Inflammatory macrophage treated with lipopolysaccharide for 4 hours (primary cell): ENCODE results near the gene SLIT3.

Experiments
- DNase-seq: peaks from one replicate; pipeline ENCODE4 v3.0.0-alpha.2; 2020

The SLIT3 gene

DNA sequence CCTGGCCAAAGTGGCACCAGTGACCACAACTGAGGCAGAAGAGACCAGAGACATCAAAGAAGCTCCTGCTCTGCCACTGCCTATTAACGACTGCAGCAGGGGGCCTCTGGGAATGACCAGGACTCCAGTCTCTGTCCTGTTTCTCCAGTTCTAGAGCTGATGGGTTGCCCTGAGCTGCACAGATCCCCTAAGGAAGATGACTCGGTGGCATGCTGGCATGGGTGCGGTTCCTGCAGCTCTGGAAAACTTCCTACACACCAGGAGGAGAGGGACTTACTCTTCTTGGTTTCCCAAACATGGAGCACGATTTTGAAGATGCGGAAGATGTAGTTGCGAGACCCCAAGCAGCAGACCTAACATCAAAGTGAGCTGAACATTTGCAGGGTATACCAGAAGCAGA is 2.7 kb downstream of the SLIT3 start:
- no peak for DNase-seq

DNA sequence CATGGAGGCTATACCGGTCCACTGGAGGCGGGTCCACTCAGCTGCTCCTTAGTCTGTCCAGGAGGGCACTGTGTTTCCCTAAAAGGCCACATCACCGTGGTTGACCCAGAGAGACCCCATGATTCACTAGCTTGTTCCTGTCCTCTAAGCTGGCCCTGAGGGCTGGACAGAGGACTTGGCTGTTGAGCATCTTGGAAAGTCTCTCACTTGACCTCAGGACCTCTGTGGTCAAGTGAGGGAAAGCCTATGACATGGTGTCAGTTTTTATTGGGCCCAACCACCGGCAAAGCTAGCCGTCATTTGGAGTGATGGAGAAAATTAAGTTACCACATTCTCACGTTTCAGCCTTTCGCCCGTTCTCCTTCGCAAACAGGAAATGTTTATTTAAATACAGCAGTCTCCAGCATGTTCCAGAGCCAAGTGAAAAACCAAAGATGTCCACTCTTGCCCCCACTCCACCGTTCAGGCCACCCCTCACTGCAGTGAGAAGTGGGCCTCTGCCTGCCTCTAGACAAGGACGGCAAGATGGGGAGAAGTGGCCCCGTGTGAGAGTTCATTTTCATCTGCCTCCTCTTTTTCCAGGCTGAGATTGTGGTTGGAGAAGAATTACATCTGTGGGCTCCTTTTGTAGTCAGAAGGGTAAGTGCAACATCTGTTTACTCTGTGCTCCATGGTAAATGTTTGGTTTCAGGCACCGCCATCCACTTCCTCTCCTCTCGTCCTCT is 4.4 kb downstream of the SLIT3 start:
- no peak for DNase-seq

DNA sequence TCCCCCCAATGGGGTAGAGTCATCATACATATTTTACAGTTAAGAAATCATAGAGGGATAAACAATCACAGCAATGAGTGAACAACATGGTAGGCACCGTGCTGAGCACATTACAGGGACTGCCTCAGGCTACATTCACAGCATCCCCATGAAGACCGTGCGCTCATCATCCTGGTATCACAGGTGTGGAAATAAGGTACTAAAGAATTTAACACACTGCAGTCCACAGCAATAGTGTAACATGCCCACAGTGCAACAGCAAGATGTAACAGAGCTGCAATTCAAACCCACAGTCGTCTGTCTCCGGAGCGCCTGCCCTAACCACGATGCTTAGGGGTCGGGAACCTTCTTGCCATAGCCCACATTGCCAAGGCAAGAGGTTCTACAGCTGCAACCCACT is 5.6 kb downstream of the SLIT3 start:
- DNase-seq, result no peak

DNA sequence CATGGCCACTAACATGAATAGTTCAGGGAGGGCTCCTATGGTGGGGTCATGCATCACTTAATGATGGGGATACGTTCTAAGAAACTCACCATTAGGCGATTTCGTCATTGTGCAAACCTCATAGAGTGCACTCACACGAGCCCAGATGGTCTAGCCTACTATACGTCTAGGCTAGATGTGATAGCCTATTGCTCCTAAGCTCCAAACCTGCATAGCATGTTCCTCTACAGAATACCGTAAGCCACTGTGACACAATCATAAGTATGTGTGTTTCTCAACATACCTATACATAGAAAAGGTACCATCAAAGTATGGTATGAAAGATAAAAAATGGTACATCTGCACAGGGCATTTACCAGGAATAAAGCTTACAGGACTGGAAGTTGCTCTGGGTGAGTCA is 6.3 kb downstream of the SLIT3 start:
- DNase-seq, result no peak

DNA sequence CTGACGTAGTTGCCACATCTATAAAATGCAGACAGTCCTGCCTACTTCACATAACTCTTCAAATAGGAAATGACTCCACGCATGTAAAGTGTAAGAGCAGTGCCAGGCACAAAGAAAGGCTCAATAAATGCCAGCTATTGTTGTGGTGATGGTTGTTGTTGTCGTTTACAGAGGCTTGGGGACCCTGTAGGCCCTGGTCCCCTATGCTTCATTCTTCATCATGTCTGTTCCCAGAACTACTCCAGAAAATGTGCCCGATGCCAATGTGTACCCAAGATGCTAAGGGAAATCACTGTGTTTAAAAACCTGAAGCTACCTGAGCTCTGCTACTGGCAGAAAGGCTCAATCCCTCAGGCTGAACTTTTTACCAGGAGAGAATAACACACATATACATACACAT is 9.1 kb downstream of the SLIT3 start:
- no peak for DNase-seq

DNA sequence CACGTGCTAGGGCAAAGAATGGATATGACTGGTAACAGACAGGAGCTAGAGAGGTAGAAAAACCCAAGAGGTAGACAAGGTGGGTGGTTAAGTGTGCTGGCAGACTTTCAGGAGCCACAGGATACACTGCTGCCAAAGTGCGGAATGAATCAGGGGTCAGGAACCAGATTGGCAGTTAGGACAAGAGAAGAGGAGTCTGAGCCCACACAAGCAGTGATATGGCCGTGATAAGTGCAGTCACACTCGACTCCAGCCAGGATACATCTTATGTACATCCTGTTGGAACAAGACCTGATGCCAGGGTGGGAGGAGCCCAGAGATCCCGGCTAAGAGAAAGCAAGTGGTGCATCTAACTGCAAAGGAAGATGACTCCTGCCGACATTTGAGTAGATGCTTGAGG is 10.0 kb downstream of the SLIT3 start:
- no peak for DNase-seq

DNA sequence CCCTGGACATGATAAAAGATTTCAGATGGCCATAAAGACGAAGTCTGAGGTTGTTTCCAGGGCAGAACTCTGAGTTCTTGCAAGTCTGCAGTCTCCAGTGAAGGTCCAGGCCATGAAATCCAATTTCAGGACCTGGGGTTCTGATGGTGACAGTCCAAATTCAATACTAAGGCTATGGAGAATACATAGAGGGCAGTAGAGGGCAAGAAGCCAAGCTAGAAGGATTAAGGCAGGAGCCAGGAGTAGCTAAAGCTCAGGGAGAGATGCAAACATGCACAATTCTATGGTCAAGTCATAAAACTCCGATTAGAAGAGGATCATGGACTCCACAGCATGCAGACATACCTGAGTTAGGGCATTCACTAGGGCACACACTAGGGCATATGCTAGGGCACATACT is 11.4 kb downstream of the SLIT3 start:
- no peak for DNase-seq

DNA sequence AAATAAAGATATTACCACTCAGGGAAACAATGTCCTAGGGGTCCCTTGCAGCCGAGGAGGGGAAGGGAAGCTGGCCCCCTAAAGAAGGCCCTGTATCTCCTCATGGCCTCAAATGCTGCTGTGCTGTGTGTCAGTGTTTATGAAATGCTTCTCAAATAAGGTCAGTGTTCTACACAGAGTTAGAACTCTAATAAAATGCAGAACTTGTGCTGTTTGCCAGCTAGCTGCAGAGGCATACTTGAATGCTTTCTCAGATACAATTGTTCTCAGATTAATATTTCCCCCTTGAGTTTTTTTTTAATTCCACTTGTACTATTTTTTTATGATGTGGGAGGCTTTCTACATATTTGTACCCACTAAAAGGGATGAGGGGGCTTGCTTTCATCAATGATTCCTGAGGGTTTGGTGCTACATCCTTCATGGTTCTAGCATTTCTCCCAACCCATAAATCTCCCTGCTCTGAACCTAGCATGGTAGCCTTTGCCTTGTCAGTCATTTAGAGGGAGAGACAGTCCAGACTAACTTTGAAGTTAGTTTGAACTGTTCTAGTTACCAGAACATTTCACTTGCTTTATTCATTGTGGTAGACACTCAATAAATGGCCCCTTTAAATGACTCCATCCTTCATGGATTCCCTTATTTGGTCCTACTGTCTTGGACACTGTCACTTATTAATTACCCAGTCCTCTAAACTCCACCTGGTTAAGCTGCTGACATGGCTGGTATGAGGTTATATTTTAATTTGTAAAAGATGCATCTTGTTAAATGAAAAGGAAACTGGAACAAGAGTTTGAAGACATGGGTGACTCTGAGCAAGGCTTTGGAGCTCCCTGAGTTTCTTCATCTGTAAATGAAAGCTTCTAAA is 12.6 kb downstream of the SLIT3 start:
- DNase-seq, result no peak

DNA sequence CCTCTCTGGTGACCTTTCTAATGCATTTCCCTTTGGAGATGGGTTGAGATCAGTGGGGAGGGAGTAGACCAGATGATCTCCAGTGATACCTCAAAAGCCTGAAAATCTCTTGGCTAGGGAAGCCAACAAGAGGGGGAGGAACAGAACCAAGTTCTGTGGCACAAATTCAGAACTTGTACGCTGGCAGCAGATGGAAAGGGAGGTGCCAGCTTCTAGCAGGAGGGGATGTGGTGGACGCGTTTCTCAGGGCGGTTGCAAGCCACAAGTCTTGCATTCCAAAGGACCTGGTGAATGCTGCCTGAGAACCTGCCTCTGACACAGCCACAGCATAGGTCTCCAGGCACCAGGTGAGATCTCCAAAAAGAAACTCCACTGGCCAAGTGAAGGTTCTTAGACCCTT is 13.4 kb downstream of the SLIT3 start:
- no peak for DNase-seq

DNA sequence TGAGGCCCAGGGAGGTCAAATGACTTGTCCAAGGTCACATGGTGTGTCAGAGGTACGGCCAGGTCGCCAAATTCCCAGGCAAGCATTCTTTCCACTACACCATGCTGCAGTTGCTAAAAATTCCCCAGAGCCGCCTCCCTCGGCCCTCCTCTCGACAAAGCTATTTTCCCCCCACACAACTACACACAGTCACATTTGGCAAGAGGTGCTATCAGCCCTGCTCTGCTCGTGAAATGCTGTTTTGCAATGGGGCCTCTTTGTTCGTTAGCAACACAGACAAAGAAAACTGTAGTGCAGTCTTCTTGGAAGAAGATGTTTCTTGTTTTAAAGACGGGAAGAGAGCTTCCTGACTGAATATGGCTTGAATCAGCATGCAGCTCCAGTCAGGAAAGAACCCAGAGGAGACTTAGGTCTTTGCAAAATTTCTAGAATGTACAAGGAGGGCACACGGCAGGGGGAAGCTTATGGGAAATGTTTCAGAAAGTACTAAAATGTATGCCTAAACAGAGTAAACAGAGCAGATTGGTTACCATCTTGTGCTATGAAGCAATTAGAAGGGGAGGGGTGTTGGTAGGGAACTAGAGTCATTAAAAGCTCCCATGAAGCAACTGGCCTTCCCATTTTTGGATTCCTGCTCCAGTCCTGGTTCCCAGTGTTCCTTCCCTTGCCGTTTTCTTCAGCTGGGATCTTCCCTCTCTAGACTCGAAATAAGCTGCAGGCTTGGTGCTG is 14.2 kb downstream of the SLIT3 start:
- no peak for DNase-seq

DNA sequence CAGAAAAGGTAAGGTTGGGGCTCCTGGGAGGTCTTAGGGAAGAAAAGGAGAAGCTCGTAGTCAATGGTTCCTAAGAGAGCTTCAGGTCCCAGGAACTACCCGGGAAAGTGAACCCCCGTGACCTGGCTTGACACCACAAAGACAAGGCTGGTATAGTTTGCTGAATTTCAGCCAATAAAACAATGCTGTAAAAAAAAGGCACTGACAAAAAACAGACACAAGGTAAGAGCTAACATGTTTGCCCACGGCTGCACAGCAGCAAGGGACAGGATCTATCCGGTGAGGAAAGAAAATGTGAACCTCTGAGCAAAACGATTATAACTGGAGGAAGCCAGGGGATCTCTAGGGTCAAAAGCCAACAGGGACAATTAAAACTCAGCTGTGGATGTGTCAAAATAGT is 17.1 kb downstream of the SLIT3 start:
- no peak for DNase-seq

DNA sequence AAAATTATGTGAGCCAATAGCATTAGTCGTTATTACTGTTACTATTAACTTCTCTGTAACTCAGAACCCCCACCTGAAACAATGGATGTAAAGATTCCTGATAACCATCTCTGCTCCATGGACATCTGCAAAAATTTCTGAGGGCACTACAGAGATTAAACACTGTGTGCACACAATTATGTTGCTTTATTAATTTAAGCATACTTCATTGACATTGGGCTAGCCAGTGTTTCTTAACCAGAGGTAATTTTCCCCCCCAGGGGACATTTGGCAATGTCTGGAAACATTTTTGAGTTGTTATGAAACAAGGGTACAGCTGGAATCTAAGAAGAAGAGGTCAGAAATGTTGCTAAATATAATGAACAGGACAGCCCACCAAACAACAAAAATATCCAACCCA is 19.3 kb downstream of the SLIT3 start:
- DNase-seq, result no peak

DNA sequence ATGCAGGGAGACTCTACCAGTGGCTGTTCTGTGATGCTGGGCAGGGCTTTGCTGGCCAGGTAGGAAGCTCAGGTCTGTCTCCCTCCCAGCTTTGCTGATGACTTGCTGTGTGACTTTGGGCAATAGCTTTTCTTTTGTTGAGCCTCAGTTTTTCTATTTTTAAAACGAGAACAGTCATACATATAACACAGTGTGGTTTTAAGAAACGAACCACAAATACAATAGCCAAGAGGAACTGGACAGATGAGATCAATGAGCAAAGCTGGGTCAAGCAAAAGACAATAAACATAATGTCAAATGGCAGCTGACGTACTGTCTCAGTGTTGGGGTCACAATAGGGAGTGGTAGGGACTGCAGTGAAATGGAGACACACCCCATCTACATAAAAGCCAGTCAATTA is 20.2 kb downstream of the SLIT3 start:
- DNase-seq, result no peak

DNA sequence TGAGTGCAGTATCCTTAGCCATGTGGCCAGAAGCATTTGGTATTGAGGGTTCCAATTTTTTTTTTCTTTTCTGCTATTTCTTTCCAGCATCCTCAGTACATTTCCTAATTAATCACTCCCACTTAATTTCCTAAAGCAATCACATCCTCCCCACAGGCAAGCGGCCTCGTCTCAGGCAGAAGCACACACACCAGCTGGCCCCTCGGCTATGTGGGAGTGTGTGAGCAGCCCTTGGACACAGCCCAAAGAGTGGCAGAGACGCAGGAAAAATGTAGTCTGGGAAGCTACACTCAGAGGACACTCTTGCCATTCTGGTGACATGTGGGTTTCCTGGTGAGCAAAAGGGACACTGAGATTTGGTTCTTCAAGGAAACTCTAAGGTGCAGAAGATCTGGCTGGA is 20.7 kb downstream of the SLIT3 start:
- DNase-seq, result no peak

DNA sequence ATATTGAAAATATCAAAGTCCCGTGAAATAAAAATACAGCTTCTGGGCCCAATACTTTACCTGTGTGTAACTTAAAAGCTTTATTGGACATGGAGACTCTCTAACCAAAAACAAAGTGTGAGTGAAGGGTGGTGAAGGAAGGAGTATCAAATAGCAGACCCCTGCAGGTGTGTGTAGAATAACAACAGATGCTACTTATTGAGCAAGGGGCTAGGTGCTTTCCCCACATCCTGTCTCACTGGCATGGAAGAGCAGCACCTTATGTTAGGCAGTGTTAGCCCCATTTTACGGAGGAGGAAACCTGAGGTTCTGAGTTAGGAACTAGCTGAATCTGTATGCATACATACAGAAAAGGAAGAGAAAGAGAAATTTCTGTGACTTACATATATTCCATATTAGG is 21.8 kb downstream of the SLIT3 start:
- no peak for DNase-seq

DNA sequence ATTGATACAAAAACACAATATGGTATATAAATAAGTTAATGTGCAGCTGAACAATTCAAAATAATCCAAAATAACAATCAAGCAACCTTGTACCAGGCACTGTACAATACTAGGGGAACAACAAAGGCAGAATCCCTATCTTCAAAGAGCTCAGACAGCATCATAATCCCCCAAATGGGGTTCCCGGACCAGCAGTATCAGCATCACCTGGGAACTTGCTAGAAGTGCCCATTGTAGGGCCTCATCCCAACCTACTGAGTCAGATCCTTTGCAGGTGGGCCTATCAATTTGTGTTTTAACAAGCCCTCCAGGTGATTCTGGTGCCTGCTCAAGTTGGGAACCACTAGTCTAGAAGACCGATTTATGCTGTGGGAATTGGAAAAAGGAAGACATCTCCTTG is 27.1 kb downstream of the SLIT3 start:
- DNase-seq, result no peak

DNA sequence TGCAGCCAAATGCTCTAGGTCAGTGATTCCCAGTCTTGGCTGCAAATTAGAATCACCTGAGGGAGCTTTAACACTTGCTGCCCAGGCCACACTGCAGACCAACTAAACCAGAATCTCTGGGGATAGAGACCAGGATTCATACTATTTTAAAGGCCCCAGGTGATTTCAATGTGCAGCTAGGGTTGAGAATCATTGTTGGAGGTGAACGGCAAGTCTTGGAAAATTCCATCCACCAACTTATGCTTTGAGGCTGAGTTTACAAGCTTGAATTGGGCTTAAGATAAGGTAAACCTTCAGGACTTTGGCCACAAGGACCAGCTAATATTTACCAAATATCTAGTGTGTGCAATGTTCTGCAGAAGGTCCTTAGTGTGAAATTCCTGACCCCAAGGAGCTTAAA is 27.5 kb downstream of the SLIT3 start:
- DNase-seq, result no peak

DNA sequence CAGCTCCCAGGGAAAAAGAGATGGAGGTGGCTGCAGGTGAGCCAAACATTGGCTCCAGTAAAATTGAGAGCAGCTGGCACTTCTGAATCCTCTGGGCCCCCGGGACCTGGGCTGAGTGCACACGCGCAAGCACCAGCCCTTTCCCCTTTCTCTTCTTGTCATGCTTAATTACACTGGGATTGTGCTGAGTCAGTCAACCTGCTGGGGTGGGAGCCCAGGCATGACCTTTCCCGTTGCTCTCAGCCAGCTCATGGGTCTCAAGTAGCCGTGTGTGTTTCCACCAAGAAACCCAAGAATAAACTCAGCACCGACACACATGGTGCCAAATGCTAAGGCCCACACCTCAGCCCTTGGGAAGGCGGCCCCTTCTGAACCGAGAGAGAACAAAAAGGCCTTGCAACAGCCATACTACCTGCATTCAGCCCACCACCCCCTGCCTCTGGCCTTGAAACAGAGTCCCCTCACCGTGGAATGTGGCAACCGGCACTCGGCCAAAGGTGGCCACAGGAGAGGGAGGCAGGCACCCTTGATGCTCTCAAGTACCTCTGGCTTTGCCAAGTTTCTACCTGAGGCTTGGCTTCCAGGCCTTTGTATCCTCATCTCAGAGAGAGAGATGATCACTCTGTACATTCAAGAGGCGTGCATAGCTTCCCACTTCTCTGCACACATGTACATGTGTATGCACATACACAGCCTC is 28.1 kb downstream of the SLIT3 start:
- no peak for DNase-seq

DNA sequence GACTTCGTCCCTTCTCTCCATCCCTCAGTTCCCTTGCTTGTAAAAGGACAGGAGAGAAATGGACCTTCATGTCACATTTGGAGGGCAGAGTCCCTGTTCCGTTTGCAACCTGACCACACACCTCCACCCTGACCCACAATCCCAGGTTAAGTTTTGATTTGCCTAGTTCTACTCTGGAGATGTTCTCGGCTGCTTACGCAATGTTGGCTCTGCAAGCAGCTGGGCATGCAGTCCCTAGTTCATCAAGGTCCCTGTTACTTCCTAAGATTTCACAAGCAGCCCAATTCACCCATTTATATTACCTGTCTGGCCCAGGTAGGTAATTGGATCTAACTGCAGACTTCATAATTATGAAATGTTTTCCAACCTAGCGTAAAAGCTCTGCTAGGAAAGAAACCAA is 28.8 kb downstream of the SLIT3 start:
- DNase-seq, result no peak

DNA sequence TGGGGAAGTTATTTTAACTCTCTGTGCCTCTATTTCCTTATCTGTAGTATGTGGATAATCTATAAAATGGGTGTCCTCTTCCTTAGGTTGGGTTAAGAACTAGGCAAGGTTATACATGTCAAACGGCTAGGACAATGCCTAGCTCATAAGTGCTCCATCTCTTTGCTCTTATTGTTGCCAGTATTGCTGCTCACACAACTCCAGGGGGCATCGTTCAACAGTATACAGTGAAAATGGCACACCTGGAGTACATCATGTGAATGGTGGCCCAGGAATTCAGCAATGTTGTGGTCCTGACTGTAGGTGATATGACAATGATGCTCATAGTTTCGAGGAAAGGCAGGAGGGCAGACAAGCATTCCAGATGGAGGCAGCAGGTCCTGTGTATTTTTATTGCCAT is 30.1 kb downstream of the SLIT3 start:
- no peak for DNase-seq

DNA sequence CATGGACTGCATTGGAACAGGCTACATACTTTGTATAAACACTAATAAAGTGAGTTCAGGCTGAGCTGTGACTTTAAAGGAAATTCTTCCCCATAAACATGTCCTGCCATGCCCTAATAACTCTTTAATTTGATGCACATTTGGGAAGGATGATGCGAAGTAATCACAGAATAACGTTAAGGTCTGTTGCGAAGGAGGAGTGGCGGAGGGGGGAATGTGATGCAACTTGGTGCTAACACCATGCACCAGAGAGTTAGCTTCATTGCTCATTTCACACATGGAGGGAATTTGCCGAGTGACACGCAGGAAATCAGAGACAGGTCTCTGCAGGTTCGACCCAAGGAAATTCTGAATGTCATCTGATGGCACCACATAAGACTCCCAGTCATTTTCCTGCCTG is 32.9 kb downstream of the SLIT3 start:
- DNase-seq, result no peak

DNA sequence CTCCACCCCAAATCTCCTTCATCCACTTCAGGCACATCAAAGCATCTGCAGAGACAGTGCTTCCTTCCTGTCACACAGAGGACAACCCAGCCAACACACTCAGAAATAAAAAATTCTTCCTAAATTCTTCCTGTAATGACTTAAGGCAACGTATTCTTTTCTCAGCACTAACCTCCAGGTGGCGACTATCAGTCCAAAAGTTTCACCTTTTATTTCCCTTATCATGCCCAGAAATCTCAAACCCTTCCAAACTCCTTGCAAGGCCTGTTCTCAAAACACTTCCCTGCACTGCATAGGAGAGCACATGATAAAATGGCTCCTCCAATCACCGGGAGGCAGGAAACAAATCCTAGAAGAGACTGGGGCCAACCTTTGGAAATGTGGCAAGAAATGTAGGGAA is 35.1 kb downstream of the SLIT3 start:
- DNase-seq, result no peak

DNA sequence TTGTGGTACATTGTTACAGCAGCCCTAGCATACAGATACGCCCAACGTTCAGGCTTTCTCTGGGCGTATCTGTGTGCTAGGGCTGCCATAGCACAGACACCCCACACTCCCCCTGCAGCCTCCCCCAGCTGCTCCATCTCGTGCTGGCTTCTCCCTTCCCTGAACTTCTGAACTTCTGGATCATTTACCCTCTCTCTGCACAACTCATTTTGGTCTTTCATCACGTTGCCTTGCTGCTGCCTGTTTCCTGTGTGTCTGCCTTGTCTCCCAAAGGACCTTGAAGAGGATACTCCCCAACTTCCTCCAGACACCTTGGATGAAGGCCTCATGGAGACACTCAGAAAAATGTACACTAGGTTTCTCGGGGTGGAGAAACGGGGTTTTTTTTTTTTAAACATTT is 37.3 kb downstream of the SLIT3 start:
- no peak for DNase-seq
